WERI-Rb-1 (cell line): ENCODE data around the gene MAPK12.

ENCODE experiments used
- DNase-seq: peaks from one replicate; pipeline ENCODE4 v3.0.0-alpha.2; 2020
- H3K27ac ChIP-seq: fragments of 250-450 bp; sonication (Bioruptor Pico); 2 replicates; pipeline ENCODE4 v1.5.1; 2020; ENCODE audit warnings: mild to moderate bottlenecking, moderate library complexity
- H3K27me3 ChIP-seq: fragments of 250-450 bp; sonication (Bioruptor Pico); 2 replicates; pipeline ENCODE4 v1.5.1; 2021; ENCODE audit warnings: mild to moderate bottlenecking, low read depth, moderate library complexity; ENCODE audit not compliant: insufficient read depth, severe bottlenecking
- H3K36me3 ChIP-seq: fragments of 250-450 bp; sonication (Bioruptor Pico); 2 replicates; pipeline ENCODE4 v1.5.1; 2020; ENCODE audit warnings: mild to moderate bottlenecking, moderate library complexity
- H3K4me3 ChIP-seq: 2 replicates; pipeline ENCODE4 v1.5.1; 2011; ENCODE audit warnings: low read depth, mild to moderate bottlenecking, control low read depth, low read length
- H3K9me3 ChIP-seq: fragments of 250-450 bp; sonication (Bioruptor Pico); 2 replicates; pipeline ENCODE4 v1.5.1; 2021; ENCODE audit warnings: mild to moderate bottlenecking, moderate library complexity; ENCODE audit not compliant: severe bottlenecking
- CTCF ChIP-seq: IDR thresholded peaks from 2 replicates; pipeline ENCODE4 v1.5.1; 2011; ENCODE audit warnings: low read depth, mild to moderate bottlenecking, control low read depth, inconsistent platforms, low read length

MAPK12 gene

GRCh38 chr22:50225200-50225969 lies 36.1 kb downstream of the MAPK12 start:
- H3K4me3 ChIP-seq: no peak overlapping the region
- peaks cover 40% of the 10 kb centered on the region for H3K36me3 ChIP-seq
- H3K27ac ChIP-seq: no peak overlapping the region
- H3K9me3 ChIP-seq: no peaks in the 10 kb centered on the region
- no peak for TF ChIP-seq CTCF
- DNase-seq: no peak
- no peaks in the 10 kb centered on the region for H3K27me3 ChIP-seq

- Histone ChIP-seq H3K4me3 (no peak overlapping the region), H3K27me3 (no peaks in the 10 kb centered on the region), H3K27ac (no peak overlapping the region), H3K36me3 (peaks cover 53% of the 10 kb centered on the region), H3K9me3 (no peaks in the 10 kb centered on the region)
- no peak for TF ChIP-seq CTCF
- no peak for DNase-seq
Observed at GRCh38 chr22:50224071-50224470, 37.4 kb downstream of the MAPK12 start.

GRCh38 chr22:50222508-50222907 lies 39.0 kb downstream of the MAPK12 start:
- H3K27ac ChIP-seq: no peak overlapping the region
- no peak overlapping the region for H3K4me3 ChIP-seq
- no peak for DNase-seq
- no peaks in the 10 kb centered on the region for H3K27me3 ChIP-seq
- peaks cover 68% of the 10 kb centered on the region for H3K36me3 ChIP-seq
- TF ChIP-seq CTCF: no peak
- no peaks in the 10 kb centered on the region for H3K9me3 ChIP-seq

- DNase-seq: no peak
- Histone ChIP-seq H3K27ac (no peak overlapping the region), H3K36me3 (peaks cover 77% of the 10 kb centered on the region), H3K27me3 (no peaks in the 10 kb centered on the region), H3K4me3 (no peak overlapping the region), H3K9me3 (no peaks in the 10 kb centered on the region)
- TF ChIP-seq CTCF: peak; percentile 29; the same call in 1 of the 2 replicates
Observed at GRCh38 chr22:50221410-50222300, 39.8 kb downstream of the MAPK12 start.

GRCh38 chr22:50220603-50221409 lies 40.7 kb downstream of the MAPK12 start:
- Histone ChIP-seq H3K27ac (no peak overlapping the region), H3K9me3 (no peaks in the 10 kb centered on the region), H3K4me3 (no peak overlapping the region), H3K36me3 (peaks cover 82% of the 10 kb centered on the region), H3K27me3 (no peaks in the 10 kb centered on the region)
- no peak for TF ChIP-seq CTCF
- DNase-seq: no peak
